Activated T-helper 1 cell treated with Interleukin-2 at 50 U/mL for 16 hours (primary cell): ENCODE data around the gene SLC49A3.

ENCODE experiments used
- DNase-seq: peaks from one replicate; pipeline ENCODE4 v3.0.0-alpha.2; 2020; ENCODE audit warnings: low read depth

The SLC49A3 gene

DNA sequence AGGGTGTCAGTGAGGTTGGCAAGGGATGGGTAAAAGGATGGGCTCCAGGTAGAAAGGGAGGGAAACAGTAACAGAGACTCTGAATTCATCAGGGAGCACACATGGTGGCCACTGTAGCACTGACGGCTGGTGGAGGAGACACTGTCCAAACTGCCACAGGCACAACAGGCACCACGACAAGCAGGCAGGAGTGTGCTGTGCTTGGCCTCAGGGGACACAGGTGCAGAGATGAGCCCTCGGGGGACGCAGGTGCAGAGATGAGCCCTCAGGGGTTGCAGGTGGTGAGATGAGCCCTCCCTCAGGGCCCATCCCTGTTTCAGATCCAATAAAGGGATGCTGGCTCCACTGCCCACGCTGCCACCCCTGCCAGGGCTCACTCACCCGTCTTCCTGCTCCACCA is 56.0 kb downstream of the SLC49A3 start:
- DNase-seq: no peak

- DNase-seq: no peak
These were observed 56.7 kb downstream of the SLC49A3 start for GRCh38 chr4:632196-632790.
